ENCODE measurements around the gene ATP6V0E1.
"Not testable (repeated sequence)": the region's sequence is repeated elsewhere in the genome, so short reads cannot be mapped to it uniquely, and the experiment has no call there.

ATP6V0E1 gene

DNA sequence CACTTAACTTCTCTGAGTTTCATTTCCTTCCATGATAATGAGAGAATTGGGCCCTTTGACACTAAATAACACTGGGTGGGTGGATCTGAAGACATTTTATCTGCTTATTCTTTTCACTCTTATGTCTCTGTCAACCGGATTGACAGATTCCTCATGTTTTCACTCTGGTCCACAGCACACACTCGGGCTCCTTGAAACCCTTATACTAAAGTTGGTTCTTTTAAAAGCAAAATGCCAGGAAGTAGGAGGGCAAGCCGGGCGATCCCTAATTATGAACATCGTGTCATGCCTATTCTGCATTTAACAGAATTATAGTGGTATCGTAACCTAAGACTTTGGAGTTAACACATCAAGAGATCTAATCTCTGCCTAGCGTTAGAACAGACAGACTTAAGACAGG lies 44.3 kb downstream of the ATP6V0E1 start:
- Histone ChIP-seq H3K27ac (no peak overlapping the region), H3K4me3 (no peak overlapping the region)

DNA sequence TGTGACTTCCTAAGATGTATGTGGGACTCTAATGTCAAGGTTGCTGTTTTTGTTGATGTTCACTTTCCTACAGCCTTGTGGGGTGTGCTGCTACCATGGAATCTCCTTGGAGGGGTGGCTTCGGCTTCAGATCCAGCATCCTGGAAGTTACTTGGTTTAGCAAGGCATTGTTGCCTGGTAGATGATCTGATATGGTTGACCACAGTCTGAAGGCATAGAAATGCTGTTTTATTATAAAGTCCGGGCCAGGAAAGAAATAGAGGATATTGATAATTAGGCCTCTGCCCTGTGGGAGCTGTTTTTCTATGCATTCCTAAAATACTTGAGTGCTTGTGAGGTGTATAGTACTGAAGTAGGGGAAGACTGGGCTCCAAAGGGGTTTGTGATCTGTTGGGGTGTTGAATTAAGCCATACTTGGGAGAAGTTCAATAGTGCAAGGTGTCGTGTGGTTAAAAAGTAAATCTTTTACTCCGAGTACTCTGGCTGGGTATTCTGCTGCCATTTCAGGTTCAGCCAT lies 45.3 kb downstream of the ATP6V0E1 start:
- Histone ChIP-seq H3K4me3 (no peak overlapping the region), H3K27ac (peak overlapping the region in 10 of 21 experiments; percentile 5 to 69 (median 36))

DNA sequence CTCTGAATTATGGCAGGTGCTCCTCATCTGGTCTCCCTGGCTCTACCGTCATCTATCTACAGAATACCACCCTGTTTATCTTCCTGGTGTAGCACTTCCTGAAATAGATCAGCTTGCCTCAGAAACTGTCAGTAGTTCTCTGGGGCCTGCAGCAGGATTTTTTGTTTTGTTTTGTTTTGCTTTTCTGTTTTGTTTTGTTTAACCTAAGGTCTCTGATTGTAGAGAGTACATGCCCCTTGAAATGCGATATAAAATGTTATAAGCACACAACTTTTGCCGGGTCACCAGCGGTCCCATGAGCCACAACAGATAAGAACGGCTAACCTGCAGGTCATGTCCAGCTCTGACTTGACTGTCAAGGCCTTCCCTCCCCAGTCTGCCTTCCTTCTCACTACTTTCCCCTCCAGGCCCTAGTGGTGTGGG lies 45.9 kb downstream of the ATP6V0E1 start:
- H3K27ac ChIP-seq, result peak overlapping the region in 14 of 21 experiments; percentile 5 to 69 (median 38)
- no peak overlapping the region for H3K4me3 ChIP-seq

DNA sequence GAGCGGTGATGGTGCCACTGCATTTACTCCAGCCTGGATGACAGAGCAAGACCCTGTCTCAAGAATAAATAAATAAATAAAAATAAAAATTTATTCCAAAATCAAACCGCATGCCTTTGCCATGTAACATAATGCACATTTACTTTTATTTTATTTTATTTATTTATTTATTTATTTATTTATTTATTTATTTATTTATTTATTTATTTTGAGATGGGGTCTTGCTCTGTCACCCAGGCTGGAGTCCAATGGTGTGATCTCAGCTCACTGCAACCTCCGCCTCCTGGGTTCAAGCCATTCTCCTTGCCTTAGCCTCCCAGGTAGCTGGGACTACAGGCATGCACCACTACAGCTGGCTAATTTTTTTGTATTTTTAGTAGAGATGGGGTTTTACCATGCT lies 48.5 kb downstream of the ATP6V0E1 start:
- H3K4me3 ChIP-seq, H3K27ac ChIP-seq: not testable (repeated sequence)

DNA sequence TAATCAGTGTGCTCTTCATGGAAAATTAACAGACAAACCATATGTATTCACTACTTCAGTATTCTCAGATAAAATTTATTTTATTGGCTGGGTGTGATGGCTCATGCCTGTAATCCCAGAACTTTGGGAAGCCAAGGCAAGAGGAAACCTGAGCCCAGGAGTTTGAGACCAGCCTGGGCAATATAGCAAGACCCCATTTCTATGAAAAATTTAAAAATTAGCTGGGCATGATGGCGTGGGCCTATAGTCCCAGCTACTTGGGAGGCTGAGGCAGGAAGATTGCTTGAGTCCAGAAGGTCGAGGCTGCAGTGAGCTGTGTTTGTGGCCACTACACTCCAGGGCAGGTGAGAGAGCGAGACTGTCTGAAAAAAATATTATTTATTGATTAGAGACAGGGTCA lies 49.2 kb downstream of the ATP6V0E1 start:
- Histone ChIP-seq H3K4me3 (no peak overlapping the region), H3K27ac (no peak overlapping the region)

DNA sequence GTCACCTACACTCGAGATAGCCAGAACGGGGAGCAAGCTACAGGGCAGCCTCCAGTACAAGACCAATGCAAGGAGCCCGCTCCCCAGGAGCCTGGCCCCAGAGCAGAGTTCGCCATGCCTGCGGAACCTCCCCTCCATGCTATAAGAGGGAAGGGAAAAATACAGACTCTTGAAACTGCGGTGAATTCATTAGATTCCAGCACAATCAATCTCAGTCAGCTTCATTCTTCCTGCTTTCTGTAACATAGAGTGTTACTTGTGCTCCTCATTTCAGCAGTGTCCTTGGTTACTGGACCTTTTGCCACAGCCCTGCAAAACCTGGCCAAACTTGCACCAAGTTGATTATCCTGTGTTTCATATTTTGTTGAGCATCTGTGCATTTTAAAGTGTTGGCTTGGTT lies 50.4 kb downstream of the ATP6V0E1 start:
- Histone ChIP-seq H3K4me3 (no peak overlapping the region), H3K27ac (peak overlapping the region in 2 of 21 experiments; percentile 14 to 45)

DNA sequence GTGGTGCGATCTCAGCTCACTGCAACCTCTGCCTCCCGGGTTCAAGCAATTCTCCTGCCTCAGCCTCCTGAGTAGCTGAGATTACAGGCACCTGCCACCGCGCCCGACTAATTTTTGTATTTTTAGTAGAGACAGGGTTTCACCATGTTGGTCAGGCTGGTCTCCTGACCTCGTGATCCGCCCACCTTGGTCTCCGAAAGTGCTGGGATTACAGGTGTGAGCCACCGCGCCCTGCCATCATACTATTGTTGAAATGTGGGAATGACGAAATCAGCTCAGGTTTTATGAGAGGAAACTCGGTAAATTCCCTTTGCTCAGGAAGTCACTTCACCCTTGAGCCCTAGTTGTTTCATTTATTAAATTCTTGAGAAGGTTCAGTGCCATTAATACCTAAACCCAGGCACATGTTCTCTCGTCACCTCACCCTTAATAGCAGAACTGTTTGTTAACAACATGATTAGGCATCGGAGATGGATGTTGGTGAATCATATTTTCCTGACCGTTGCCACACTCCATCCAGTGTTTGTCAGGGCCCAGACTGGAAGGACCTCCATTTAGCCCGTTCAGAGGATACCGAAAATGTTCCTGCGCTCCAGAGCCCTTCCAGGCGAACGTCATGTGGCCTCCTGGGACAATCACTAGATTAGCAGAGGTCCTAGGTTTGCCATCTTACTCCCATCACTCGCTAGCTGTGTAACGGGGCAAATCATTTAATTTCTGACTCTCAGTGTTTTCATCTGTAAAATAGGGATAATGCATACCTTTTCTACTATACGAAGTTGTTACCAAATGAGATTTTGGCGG lies 52.5 kb downstream of the ATP6V0E1 start:
- Histone ChIP-seq H3K27ac (peak overlapping the region in 20 of 21 experiments; percentile 9 to 88 (median 56)), H3K4me3 (peak overlapping the region in 1 of 7 experiments; percentile 4)

DNA sequence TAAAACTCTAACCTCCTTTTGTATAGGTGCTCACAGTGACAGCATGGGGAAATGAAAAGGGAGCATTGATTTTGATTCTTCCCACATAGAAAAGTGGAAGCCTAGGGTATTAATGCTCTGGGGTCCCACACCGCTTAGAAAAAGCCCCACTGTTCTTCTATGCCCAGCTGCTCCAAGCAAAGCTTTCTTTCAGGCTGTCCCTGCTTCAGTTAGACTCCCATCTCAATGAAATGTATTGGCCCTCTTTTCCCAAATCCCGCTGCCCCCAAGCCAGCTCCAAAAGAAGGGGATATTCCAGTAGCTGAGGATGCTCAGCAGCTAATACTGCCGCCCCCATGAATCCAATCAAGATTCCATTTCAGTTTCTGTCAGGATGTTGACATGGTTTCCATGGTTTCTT lies 55.6 kb downstream of the ATP6V0E1 start:
- Histone ChIP-seq H3K27ac (no peak overlapping the region), H3K4me3 (no peak overlapping the region)

DNA sequence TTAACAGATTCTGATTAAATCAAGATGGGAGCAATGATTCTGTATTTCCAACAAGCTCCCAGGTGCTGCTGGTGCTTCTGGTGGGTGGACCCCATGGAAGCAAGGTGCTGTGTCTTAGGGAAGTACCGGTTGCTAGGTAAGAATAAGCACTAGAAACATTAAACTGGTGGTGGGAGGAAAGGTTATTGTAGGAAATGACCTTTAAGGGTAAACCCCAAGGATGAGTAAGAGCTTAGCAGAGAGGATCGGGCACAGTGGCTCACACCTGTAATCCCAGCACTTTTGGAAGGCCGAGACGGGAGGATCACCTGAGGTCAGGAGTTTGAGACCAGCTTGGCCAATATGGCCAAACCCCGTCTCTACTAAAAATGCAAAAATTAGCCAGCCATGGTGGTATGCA lies 56.4 kb downstream of the ATP6V0E1 start:
- no peak overlapping the region for H3K27ac ChIP-seq
- no peak overlapping the region for H3K4me3 ChIP-seq

DNA sequence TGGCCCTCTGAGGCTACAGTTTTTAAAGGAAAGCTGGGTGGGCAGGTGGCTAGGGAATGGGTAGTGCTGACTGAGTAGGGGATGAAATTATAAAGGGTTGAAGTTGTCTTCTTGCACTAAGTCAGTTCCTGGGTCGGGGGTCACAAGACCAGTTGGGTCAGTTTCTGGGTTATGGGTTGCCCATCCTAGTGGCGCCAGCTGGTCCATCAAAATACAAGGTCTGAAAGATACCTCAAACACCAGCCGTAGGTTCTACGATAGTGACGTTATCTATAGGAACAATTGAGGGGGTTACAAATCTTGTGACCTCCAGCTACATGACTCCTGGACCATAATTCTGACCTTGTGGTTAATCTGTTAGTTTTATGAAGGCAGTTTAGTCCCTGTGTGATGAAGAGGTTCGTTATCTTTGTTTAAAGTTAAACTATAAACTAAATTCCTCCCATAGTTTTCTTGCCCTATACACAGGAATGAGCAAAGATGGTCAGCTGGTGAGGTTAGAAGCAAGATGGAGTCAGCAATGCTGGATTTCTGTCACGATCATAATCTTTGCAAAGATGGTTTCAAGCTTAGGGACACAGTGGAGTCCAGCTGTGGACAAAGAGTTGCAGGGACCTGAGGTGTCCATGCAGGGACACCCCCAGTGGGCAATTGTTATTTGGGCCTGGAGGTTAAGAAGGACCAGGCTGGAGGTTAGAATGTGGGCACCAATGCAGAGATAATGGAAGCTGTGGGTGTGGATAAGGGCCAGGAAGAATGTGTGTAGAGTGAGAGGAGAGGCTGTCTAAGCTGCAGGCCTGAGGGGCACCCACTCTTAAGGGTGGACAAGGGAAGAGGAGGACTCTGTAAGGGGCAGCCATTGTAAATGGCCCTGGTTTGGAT lies 58.6 kb downstream of the ATP6V0E1 start:
- Histone ChIP-seq H3K27ac (no peak overlapping the region), H3K4me3 (no peak overlapping the region)

DNA sequence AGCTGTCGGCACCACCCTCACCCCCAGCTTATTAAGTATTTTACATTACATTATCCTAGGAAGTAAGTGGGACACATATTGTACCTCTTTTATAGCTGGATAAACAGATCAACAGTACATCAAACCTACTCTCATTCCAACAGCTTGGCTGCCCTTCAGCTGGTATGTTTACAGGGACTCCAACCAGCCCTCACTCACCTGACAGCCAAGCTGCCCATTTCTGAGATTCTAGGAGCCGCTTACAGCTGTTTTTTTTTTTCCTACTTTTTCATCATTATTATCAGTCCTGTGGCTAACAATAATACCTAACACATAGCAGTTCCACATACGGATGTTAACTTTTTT lies 59.2 kb downstream of the ATP6V0E1 start:
- Histone ChIP-seq H3K4me3 (no peak overlapping the region), H3K27ac (no peak overlapping the region)

DNA sequence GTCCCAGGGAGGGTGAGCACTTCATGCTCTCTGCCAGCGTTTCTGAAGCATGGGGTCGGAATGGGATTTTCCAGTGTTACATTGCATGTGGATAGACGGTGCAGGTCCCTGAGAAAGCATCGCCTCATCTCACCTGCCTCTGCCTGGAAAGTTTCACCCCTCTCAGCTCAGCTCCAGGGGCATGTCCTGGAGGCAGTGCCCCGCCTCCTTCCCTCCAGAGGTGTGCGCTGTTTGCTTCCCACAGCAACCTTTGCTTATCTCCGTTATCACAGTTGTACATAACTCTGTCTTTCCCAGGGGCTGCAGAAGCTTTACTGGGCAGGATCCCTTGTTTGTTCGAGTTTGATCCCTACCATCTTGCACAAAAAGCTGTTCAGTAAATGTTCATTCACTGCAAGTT lies 61.9 kb downstream of the ATP6V0E1 start:
- no peak overlapping the region for H3K27ac ChIP-seq

DNA sequence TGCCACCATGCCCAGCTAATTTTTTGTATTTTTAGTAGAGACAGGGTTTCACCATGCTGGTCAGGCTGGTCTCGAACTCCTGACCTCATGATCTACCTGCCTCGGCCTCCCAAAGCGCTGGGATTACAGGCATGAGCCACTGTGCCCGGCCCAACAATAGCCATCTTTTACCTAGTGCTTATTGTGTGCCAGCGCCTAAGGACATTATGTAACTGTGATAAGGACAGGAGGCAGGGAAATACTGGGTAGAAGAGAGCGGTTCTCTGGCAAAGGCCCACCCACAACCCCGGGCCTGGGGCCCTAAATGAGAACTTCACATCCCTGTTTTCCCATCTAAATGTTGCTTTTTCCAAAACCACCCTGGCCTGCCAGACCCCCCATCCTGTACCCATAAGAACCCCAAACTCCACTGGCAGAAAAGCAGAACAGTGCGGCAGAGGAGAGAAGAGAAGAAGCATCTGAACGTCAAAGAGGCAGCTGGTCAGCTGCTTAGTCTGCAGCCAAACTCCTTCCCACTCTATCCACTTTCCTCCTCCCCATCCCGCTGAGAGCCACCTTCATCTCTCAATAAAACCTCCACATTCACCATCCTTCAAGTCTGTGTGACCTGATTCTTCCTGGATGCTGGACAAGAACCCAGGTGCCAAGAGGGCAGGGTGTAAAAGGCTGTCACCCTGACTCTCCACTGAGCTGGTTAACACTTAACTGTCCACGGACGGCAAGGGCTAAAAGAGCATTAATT lies 63.7 kb downstream of the ATP6V0E1 start:
- H3K4me3 ChIP-seq, H3K27ac ChIP-seq: not testable (repeated sequence)

More for the DNA sequence above, 61.9 kb downstream of the ATP6V0E1 start:
- H3K4me3 ChIP-seq, result no peak overlapping the region

DNA sequence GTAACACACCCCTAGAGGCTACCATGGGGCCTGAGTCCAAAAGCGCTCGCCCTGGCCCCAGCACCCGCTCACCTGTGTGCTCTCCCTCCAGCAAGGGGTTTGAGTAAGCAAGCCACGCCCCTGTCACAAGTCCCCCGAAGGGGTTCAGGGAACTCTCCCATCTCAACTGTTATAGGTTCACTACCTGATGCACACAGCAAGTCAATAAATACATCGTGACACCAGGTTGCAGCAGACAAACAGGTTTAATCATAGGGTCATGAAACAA lies 64.2 kb downstream of the ATP6V0E1 start:
- Histone ChIP-seq H3K4me3 (no peak overlapping the region), H3K27ac (no peak overlapping the region)

DNA sequence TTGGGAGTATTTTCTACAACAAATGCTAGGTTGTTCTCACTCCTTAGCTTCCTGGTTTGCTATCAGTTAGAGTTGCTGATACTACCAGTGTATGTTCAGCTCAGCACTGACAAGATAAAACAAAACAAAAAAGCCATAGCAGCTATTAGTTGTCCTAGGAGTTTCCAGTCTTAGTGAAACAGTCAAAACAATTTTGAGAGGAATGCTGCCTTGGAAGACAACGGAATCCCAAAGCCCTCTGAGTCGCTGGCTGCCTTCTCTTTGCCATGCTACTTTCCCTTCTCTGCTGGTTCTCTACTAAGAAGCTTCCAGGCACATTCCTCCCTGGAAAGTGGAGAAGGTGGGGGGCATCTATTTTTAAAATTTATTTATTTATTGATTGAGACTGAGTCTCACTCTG lies 67.2 kb downstream of the ATP6V0E1 start:
- Histone ChIP-seq H3K27ac (no peak overlapping the region), H3K4me3 (no peak overlapping the region)

DNA sequence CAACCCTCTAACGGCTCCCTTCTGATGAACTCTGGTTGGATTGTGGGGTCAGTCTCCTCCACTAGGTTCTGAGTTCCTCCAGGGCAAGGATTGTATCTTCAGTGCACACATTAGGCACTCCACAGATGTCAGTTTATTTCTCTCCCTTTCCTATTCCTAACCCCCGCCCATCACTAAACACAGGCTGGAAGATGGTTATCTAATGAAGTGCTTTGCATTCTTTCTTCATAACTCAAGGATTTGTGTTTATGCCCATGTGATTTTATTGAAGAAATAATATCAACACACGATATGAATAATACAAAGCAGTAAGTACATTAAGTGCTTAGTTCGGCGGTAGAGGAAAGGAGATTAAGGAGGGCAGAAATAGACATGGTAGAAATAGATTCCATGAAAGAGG lies 68.2 kb downstream of the ATP6V0E1 start:
- Histone ChIP-seq H3K27ac (no peak overlapping the region), H3K4me3 (no peak overlapping the region)

DNA sequence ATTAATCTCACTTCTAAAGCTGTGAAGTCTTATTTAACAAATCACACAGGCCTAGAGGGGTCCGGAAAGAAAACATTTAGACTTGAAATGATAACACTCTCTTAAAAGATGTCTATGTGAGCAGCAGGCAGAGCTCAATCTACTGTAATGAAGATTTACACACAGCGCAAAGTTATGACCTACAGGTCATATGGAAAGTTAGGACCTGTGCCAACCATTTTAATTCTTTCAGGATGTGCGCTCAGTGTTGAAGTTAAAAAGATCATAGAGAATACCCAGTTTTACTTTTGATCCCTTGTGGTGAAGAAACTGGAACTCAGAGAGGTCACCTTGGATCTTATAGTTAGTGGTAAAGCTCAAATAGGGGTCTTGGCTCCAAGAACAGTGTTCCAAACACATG lies 69.5 kb downstream of the ATP6V0E1 start:
- no peak overlapping the region for H3K4me3 ChIP-seq
- no peak overlapping the region for H3K27ac ChIP-seq

DNA sequence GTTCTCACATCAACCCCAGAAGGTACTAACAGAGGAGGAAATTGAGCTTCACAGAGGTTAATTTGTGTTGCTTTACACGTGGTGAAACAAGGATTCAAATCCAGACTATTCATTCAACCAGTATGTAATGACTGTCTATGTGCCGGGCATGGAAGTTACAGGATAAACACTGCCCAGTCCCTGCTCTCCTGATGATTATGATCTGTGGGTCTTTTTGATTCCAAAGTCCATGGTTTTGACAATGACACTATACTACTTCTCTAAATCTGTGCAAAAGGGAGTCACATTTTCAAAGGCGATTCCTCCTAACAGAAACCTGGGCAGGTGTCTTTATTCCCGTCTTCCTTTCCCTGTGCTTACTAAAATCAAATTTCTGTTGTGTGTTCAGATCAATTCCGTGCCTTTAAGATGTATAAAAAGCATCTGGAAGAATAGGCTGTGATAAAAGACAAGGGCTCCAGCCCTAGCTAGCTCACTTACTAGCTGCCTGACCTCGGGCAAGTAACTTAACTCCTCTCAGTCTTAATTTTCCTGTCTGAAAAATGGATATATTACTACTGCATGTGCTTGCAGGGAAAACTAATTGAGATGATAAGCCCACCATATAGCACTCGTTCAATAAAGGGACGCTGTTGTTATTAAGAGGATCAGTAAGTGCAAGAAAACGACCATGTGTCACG lies 71.6 kb downstream of the ATP6V0E1 start:
- peak overlapping the region in 6 of 7 experiments; percentile 96 to 100 (median 100) for H3K4me3 ChIP-seq
- peak overlapping the region in 12 of 21 experiments; percentile 5 to 98 (median 90) for H3K27ac ChIP-seq

DNA sequence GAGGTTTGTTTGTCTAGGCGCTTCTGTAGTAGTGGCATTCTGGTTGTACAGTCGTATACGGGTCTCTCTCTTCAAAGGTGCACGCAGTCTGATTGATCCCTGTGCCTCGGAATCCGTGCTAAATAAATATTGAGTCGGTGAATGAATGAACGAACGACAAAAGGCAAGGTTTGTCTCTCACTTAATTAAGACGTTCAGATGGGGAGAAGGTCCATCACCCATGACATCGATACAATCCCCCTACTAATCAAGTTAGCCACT lies 72.1 kb downstream of the ATP6V0E1 start:
- Histone ChIP-seq H3K27ac (peak overlapping the region in 14 of 21 experiments; percentile 5 to 99 (median 90)), H3K4me3 (peak overlapping the region; percentile 96 to 100 (median 99))

All from skin epidermis (tissue), 12 donors.